ENCODE data around the gene EXD3.
A peak's percentile ranks its signal among the peaks of the same experiment; 100 is the strongest.
"Not testable (repeated sequence)": the region's sequence is repeated elsewhere in the genome, so short reads cannot be mapped to it uniquely, and the experiment has no call there.

The EXD3 gene

DNA sequence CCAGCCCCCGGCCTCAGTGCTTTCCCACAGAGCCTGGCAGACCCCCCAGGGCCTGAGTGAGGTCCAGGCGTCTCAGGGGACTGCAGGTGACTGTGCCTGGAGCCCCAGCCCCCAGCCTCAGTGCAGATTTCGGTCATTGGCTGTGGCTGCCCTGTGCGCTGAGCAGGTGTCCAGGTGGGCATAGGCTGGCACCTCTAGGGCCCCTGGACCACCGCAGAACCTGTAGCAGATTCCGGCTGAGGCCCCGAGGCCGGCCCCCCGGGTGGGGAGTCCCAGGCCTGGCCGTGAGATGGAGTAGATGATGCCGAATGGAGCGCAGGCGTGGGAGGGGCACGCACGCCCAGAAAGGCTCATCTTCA, 12.1 kb downstream of the EXD3 start:
- DNase-seq = no peak

DNA sequence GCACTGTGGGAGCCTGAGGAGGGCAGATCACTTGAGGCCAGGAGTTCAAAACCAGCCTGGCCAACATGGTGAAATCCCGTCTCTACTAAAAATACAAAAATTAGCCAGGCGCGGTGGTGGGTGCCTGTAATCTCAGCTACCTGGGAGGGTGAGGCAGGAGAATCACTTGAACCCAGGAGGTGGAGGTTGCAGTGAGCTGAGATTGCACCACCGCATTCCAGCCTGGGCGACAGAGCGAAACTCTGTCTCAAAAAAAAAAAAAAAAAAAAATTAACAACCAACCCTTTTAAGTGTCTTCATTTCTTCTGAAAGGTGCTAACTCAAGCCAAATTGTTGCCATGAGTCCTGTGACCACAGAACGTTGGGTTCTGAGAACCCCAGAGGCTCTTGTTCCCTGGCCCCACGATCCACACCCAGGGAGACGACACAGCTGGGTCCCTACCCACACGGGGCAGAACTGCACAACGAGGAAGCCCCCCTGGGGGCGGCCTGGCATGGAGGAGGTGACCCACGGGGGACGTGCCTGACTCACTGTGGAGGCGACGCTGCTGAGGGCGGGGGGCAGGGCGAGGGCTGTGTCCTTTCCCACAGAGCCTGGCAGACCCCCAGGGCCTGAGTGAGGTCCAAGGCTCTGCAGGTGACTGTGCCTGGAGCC, 12.6 kb downstream of the EXD3 start:
- not testable (repeated sequence) for DNase-seq

GRCh38 chr9:137409515-137409914, 13.4 kb downstream of the EXD3 start:
- DNase-seq = no peak

GRCh38 chr9:137408651-137409405, 14.1 kb downstream of the EXD3 start:
- no peak for DNase-seq

DNA sequence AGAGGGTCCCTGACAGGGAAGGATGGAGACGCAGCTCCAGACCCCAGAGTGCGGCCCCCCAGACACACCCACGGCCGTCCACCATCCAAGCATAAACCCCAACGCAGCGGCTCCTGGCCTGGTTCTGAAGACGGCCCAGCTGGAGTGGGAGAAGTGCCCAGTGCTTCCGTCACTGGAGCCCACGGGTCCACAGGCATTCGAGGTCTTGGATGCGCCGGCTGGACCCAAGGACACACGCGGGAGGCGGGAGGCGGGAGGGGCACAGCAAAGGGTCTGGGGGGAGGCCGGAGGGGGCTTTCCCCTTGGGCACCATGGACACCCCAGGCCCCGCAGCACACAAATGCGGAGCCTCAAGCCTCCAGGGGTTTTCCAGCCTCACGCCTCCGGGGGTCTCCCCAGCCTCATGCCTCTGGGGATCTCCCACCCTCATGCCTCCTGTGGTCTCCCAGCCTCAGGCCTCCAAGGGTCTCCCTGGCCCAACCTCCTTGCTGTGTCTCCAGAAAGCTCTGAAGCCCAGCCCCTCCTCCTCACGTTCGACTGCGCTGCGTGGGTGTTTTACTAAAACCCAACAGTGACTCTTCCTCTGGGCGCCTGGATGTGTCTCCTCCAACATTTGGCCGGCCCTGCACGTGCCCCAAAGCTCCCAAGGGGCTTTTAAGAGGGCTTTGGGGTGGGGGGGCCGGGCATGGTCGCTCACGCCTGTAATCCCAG, 15.2 kb downstream of the EXD3 start:
- DNase-seq = no peak

DNA sequence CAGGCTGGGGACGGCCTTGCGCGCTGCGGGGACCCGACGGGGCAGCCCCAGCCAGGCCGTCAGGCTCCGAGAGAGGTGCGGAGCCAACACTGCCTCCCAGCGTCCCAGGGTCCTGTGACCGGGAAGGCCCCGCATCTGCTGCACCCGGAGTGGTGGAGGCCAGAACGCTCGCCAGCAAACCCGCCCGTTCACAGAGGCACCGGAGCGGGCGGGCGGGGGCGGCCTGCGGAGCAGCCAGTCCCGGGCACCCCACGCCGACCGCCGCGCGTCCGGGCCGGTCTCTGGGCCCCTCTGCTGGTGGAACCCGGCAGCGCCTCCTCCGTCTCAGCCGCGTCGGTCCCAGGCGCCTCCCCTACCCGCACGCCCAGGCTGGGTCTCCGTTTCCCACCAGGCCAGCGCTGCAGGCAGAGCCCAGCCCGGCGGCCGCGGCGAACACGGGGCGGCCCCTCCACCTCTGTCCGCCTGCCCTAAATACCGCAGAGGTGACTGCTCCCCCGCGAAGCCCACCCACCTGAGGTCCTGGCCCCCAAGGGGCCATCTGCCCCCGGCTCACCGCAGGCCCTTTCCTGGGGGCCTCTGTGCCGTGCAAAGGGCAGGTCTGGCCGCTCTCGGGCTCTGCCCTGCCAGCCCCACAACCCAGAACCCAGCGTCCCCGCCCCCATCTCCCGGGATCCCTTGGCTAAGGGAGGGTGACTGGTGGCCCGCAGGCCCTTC, 15.9 kb downstream of the EXD3 start:
- DNase-seq = peak; percentile 50 to 61

GRCh38 chr9:137406085-137406760, 16.7 kb downstream of the EXD3 start:
- no peak for DNase-seq

GRCh38 chr9:137405677-137406081, 17.3 kb downstream of the EXD3 start:
- peak; percentile 11 to 26 for DNase-seq

DNA sequence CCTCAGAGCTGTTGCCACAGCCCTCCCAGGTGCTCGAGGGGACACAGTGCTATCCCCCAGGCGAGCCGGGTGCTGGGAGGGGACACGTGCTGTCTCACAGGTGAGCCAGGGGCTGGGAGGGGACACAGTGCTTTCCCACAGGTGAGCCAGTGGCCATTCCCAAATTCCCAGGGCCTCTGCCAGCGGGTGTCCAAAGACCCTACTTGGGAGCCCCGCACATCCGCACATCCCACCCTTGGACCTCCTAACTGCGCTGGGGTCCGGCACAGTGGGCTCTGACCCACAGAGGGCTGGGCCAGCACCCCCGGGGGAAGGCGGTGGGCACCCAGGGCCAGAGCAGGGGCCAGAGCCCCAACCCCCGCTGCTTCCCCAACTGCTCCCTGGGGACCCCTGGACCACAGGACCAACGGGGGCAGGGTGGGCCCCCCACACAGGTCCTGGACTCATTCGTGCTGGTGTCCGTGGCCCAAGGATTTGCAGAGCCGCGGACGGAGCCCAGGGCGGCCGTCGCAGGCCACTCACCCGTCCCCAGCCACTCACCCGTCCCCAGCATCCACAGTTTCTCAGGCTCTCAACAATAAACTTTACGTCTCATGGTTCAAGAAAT, 17.9 kb downstream of the EXD3 start:
- no peak for DNase-seq

GRCh38 chr9:137403269-137403668, 19.7 kb downstream of the EXD3 start:
- no peak for DNase-seq

DNA sequence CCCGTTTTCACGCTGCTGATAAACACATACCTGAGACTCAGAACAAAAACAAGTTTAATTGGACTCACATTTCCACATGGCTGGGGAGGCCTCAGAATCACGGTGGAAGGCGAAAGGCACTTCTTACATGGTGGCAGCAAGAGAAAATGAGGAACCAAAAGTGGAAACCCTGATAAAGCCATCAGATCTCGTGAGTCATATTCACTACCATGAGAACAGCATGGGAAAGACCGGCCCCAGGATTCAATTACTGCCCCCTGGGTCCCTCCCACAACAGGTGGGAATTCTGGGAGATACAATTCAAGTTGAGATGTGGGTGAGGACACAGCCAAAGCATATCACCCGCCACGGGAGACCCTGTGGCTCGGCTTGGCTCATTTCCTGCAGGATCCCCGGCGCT, 20.2 kb downstream of the EXD3 start:
- DNase-seq = peak in 1 of 2 donors; percentile 40

DNA sequence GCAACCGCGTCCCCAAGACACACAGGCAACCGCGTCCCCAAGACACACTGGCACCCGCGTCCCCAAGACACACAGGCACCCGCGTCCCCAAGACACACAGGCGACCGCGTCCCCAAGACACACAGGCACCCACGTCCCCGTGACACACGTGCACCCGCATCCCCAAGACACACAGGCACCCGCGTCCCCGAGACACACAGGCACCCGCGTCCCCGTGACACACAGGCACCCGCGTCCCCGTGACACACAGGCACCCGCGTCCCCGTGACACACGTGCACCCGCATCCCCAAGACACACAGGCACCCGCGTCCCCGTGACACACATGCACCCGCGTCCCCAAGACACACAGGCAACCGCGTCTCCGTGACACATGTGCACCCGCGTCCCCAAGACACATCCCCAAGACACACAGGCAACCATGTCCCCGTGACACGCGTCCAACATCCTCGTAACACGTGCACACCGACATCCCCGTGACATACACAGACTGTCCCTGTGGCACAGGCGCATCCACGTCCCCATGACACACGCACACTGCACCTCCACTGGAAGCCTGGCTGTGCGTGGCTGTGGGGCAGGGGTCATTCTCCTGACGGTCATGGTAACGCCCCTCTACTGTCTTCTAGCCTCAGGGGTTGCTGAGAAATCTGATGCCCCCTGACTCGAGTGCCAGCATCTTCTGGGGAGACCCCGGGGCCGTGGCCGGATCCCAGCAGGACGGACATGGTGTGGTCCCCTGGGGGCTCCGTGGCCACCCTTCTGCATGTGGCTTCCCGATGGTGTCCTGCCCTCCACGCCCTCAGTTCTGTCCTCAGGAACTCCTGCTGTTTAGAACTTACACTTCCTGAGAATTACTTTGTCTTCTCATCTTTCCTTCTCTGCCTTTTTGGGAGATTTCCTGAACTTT, 24.1 kb downstream of the EXD3 start:
- no peak for DNase-seq

DNA sequence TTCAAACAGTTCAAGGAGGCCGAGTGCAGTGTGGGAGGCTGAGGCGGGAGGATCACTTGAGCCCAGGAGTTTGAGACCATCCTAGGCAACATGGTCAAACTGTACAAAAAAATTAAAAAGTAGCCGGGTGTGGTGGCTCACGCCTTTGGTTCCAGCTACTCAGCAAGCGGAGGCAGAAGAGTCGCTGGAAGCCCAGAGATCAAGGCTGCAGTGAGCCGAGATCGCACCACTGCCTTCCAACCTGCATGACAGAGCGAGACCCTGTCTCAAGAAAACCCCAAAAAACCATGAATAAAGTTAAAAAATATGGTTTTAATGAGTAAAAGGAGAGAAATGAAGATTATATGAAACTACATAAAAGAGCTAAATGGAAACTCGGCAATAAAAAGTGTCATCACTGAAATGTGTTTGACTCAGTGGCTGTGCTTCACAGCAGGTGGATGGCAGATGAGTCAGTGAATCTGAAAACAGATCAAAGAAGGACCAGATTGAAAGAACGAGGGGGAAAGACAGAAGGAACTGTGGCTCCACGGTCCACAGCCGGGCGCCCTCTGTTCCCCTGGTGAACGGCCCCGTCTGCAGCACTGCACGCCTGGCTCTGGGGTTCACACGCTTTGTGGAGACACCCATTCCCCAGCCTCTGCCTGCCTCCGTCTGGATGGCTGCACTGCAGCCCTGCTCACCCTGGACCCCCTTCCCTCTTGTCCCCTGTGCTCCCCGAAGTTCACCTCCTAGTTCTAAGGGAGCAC, 25.1 kb downstream of the EXD3 start:
- DNase-seq = no peak

DNA sequence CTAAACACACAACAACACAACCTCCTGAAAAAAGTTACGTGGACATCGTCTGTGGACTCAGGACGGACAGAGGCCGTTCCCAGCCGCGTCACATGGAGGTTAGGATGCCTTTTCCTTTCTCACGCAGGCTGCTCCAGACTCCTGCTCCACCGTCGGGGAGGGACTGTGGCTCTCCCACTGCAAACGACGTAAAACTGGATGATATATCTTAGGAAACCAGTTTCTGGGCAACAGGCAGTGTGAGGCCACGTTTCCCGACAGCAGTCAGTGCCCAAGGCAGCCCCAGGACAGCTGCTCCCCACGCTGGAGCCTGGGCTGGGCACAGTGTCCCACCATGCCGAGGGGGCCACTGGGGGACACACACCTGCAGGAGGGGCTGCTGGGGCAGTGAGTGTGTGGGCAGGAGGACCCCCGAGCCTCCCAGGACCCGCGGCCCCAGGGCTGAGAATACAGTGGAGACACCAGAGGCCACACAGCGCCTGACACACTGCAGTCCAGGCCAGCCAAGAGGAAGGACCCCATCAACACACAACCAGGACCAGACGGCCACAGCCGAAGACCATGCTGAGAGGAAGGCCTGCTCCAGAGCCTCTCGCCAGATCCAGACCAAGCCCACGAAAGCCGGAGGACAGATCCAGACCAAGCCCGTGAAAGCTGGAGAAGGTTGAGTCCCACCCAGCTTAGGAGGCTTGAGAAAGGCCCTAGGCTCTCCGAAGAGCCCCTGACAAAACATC, 26.2 kb downstream of the EXD3 start:
- no peak for DNase-seq

GRCh38 chr9:137396227-137396626, 26.7 kb downstream of the EXD3 start:
- no peak for DNase-seq

GRCh38 chr9:137395666-137396010, 27.3 kb downstream of the EXD3 start:
- DNase-seq = no peak

GRCh38 chr9:137394866-137395665, 27.9 kb downstream of the EXD3 start:
- no peak for DNase-seq
